Upper lobe of left lung (tissue), 6 donors: Measurements from ENCODE around the gene HOATZ. TPM values are rescaled to one million over a fixed set of nuclear protein-coding genes. Genes with fewer than 3 reads are reported as not detected.

Source experiments
- ATAC-seq, 2 donors: fragments of 200-7000 bp; cut with Tn5 transposase; one replicate each; pipeline ENCODE4 v1.9.1; 2022; ENCODE audit warnings: mild to moderate bottlenecking in 2 of 2, moderate library complexity in 2 of 2; ENCODE audit not compliant: low FRiP score in 2 of 2
- DNase-seq, 2 donors: peaks; one replicate each; pipeline ENCODE4 v3.0.0-alpha.2; 2019 to 2020
- H3K27ac ChIP-seq, 4 donors: fragments of 200-600 bp; sonication (generic); one replicate each; pipeline ENCODE4 v1.5.1; 2016 to 2019
- H3K27me3 ChIP-seq, 4 donors: fragments of 200-600 bp; sonication (generic); one replicate each; pipeline ENCODE4 v1.5.1; 2017 to 2019
- H3K36me3 ChIP-seq, 4 donors: fragments of 200-600 bp; sonication (generic); one replicate each; pipeline ENCODE4 v1.5.1; 2016 to 2019
- H3K4me1 ChIP-seq, 4 donors: fragments of 200-600 bp; sonication (generic); one replicate each; pipeline ENCODE4 v1.5.1; 2018 to 2019
- H3K4me3 ChIP-seq, 4 donors: fragments of 200-600 bp; sonication (generic); one replicate each; pipeline ENCODE4 v1.5.1; 2017 to 2019; ENCODE audit warnings: mild to moderate bottlenecking in 2 of 4, moderate library complexity in 1 of 4
- H3K9me3 ChIP-seq, 4 donors: fragments of 200-600 bp; sonication (generic); one replicate each; pipeline ENCODE4 v1.5.1; 2018 to 2019
- EP300 ChIP-seq, 4 donors: sonication (generic); formaldehyde crosslinking; IDR thresholded peaks; one replicate each; pipeline ENCODE4 v1.5.1; 2017; ENCODE audit warnings: antibody characterized with exemption in 4 of 4, control low read depth in 2 of 4
- POLR2A ChIP-seq, 4 donors: fragments of 450-650 bp; IDR thresholded peaks; one replicate each; pipeline ENCODE4 v1.5.1; 2016 to 2017; ENCODE audit warnings: antibody characterized with exemption in 4 of 4, mild to moderate bottlenecking in 2 of 4
- POLR2AphosphoS5 ChIP-seq, 2 donors: sonication (generic); formaldehyde crosslinking; IDR thresholded peaks; one replicate each; pipeline ENCODE4 v1.5.1; 2017; ENCODE audit warnings: antibody characterized with exemption in 2 of 2
- WGBS, 2 donors: methylation state at CpG; one replicate each; pipeline ENCODE4 v1.1.5; 2017 to 2018; 5-methylcytosine and 5-hydroxymethylcytosine counted together
- total RNA-seq, 6 donors: library from RNA; depleted of rRNA in 4 of 6; stranded (reverse); fragments of >200 nt in 4 of 6; gene quantifications; one replicate each; pipeline versions ENCODE4 v1.1.0 to v1.2.1, GENCODE V29; 2016 to 2021
- TF ChIP-seq, protein P1 (sequence below), 6 experiments: fragments of 450-650 bp in 4 of 6; fragments of 200-600 bp in 2 of 6; sonication (generic) in 2 of 6; IDR thresholded peaks; one replicate each; pipeline ENCODE4 v1.5.1; 2016 to 2019; ENCODE audit warnings: antibody characterized with exemption in 6 of 6
- donor health status: DM: no; HTN: no; CAD: no; lungs with moderate emphysema.
- donor health status: DM: no; HTN: yes; CAD: no; lungs with severe emphysema.

Gene HOATZ
- total RNA-seq, 6 donors from 2014 or later: 0.37 to 59.0 (median 8.1) TPM

DNA sequence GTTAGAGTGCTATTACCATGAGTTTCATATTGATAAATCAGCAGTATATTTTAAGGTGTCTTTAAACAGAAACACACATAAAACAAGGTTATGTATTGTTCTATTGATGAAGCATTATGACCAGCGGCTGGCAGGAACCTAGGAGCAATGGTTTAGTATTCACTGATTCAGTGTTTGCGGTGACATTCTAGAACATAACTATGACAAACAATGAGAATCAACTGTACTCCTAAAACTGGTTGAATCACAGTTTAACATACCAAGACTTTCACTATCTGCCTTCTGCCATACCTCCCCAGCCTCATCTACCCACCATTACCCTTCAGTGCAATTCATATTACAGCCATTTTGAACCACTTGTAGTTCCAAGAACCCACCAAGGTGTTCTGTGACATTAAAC is 8.8 kb downstream of the HOATZ start:
- WGBS, 2 donors: 90 to 94% methylated on average over 2 of the region's 2 CpGs
- H3K27me3 ChIP-seq: no peaks in the 10 kb centered on the region

DNA sequence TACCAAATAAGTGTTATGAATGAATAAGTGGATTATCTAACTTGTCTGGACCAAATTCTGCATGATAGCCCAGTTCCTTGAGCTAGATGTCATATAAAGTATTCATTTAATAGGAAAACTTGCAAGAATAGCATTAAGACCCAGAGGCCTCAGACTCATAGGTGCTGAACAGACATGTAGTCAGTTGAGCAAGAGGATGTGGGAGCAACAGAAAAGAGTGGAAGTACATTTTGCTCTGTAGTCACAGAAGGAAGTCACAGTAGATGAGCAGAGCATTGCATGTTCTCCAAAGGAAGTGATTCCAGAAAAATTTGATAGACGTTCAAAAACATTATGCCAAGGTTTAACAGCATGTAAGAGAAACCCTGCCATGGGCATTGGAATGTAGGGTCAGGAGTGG is 9.5 kb downstream of the HOATZ start:
- ATAC-seq: no peak
- H3K4me3 ChIP-seq: no peak overlapping the region
- H3K27ac ChIP-seq: no peak overlapping the region
- WGBS, 2 donors: 42 to 52% methylated on average over 1 of the region's 1 CpG
- DNase-seq: no peak
- H3K9me3 ChIP-seq: no peaks in the 10 kb centered on the region
- no peaks in the 10 kb centered on the region for H3K36me3 ChIP-seq
- TF ChIP-seq, protein P1, sequence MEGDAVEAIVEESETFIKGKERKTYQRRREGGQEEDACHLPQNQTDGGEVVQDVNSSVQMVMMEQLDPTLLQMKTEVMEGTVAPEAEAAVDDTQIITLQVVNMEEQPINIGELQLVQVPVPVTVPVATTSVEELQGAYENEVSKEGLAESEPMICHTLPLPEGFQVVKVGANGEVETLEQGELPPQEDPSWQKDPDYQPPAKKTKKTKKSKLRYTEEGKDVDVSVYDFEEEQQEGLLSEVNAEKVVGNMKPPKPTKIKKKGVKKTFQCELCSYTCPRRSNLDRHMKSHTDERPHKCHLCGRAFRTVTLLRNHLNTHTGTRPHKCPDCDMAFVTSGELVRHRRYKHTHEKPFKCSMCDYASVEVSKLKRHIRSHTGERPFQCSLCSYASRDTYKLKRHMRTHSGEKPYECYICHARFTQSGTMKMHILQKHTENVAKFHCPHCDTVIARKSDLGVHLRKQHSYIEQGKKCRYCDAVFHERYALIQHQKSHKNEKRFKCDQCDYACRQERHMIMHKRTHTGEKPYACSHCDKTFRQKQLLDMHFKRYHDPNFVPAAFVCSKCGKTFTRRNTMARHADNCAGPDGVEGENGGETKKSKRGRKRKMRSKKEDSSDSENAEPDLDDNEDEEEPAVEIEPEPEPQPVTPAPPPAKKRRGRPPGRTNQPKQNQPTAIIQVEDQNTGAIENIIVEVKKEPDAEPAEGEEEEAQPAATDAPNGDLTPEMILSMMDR (IDR thresholded peaks at IDR 0.05): no peak
- TF ChIP-seq POLR2AphosphoS5 (IDR thresholded peaks at IDR 0.05) (no peak), EP300 (IDR thresholded peaks at IDR 0.05) (no peak), POLR2A (IDR thresholded peaks at IDR 0.05) (no peak)
- H3K4me1 ChIP-seq: no peaks in the 10 kb centered on the region
- H3K27me3 ChIP-seq: no peaks in the 10 kb centered on the region

More for the DNA sequence above, 8.8 kb downstream of the HOATZ start:
- no peak overlapping the region for H3K4me3 ChIP-seq
- H3K27ac ChIP-seq: no peak overlapping the region
- no peaks in the 10 kb centered on the region for H3K36me3 ChIP-seq
- TF ChIP-seq, protein P1 (IDR thresholded peaks at IDR 0.05): no peak
- no peak for TF ChIP-seq POLR2A (IDR thresholded peaks at IDR 0.05)
- no peak for TF ChIP-seq POLR2AphosphoS5 (IDR thresholded peaks at IDR 0.05)
- TF ChIP-seq EP300 (IDR thresholded peaks at IDR 0.05): no peak
- DNase-seq (no peak), ATAC-seq (no peak)
- no peaks in the 10 kb centered on the region for H3K9me3 ChIP-seq
- H3K4me1 ChIP-seq: no peaks in the 10 kb centered on the region

DNA sequence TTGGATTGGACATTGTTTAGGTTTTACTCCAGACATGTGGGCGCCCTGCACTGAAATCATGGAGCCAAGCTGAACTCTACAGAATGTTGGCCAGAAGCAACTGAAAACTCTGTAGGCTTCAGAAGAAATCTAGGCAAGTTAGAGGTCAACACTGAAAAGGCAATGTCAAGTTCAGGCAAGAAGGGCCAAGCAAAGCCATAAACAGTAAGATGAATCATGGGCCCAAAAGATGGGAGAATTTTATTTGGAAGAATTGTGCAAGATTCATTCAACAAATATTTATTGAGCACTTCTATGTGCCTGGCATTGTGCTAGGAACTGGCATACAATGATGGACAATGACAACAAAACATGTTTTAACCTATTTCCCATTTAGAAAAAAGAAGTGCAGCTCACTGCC is 10.9 kb downstream of the HOATZ start:
- H3K27me3 ChIP-seq: no peaks in the 10 kb centered on the region
- H3K27ac ChIP-seq: no peak overlapping the region
- DNase-seq (no peak), ATAC-seq (no peak)
- no peaks in the 10 kb centered on the region for H3K9me3 ChIP-seq
- no peak overlapping the region for H3K4me3 ChIP-seq
- H3K4me1 ChIP-seq: no peaks in the 10 kb centered on the region
- WGBS, 2 donors: 93 to 100% methylated on average over 1 of the region's 1 CpG
- TF ChIP-seq POLR2A (IDR thresholded peaks at IDR 0.05) (no peak), POLR2AphosphoS5 (IDR thresholded peaks at IDR 0.05) (no peak), EP300 (IDR thresholded peaks at IDR 0.05) (no peak)
- TF ChIP-seq, protein P1 (IDR thresholded peaks at IDR 0.05): no peak
- H3K36me3 ChIP-seq: no peaks in the 10 kb centered on the region

DNA sequence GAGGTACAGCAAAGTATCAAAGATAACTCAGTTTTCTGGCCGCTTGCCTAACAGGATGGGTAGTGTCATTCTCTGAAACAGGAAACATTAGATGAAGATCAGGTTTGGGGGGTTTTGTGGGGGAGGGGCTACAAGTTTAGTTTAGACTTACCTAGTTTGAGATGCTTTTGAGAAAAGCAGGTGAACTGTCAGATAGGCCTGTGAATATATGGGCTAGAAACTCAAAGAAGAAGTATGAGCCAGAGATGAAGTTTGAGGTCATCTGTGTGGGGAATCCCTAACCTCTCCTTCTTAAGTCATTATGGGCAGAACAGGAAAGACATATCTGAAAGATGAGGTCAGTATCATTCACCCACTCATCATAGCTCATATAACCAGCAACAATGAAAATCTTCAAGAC is 11.9 kb downstream of the HOATZ start:
- ATAC-seq: peak in 1 of 2 donors; percentile 32
- DNase-seq: no peak
- TF ChIP-seq POLR2AphosphoS5 (IDR thresholded peaks at IDR 0.05) (no peak), EP300 (IDR thresholded peaks at IDR 0.05) (no peak), POLR2A (IDR thresholded peaks at IDR 0.05) (no peak)
- TF ChIP-seq, protein P1 (IDR thresholded peaks at IDR 0.05): no peak
- Histone ChIP-seq H3K27ac (no peak overlapping the region), H3K9me3 (no peaks in the 10 kb centered on the region), H3K36me3 (no peaks in the 10 kb centered on the region), H3K4me3 (no peak overlapping the region), H3K27me3 (no peaks in the 10 kb centered on the region), H3K4me1 (no peaks in the 10 kb centered on the region)
- 88 to 90% methylated on average over 1 of the region's 1 CpG for WGBS, 2 donors

DNA sequence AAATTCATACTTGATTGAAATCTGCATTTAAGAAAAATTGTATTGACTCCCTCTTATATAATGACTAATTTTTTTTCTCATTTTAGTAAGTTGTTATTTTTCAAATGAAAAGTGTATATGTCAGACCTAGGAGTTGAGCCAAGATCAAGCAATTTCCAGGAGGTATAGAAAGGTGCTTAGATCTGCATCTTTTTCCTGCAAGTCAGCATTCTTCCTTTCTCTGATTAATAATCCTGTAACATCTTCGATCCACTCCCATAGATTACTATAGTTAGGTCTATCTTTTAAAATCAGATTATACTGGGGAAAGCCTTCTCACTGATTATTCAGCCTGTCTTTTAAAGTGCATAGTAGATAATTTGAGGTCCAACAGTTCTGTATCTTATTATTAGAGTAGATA is 12.7 kb downstream of the HOATZ start:
- H3K27me3 ChIP-seq: no peaks in the 10 kb centered on the region
- H3K36me3 ChIP-seq: no peaks in the 10 kb centered on the region
- DNase-seq (no peak), ATAC-seq (no peak)
- no peak overlapping the region for H3K27ac ChIP-seq
- H3K4me3 ChIP-seq: no peak overlapping the region
- TF ChIP-seq POLR2AphosphoS5 (IDR thresholded peaks at IDR 0.05): no peak
- no peak for TF ChIP-seq POLR2A (IDR thresholded peaks at IDR 0.05)
- TF ChIP-seq, protein P1 (IDR thresholded peaks at IDR 0.05): no peak
- H3K4me1 ChIP-seq: no peaks in the 10 kb centered on the region
- 84 to 89% methylated on average over 1 of the region's 1 CpG for WGBS, 2 donors
- no peaks in the 10 kb centered on the region for H3K9me3 ChIP-seq
